ENCODE data around the gene ARIH1.

GRCh38 chr15:72468103-72468502, 6.0 kb upstream of the ARIH1 start:
- TF ChIP-seq CTCF (IDR thresholded peaks at IDR 0.05), result no peak
- TF ChIP-seq GABPA (IDR thresholded peaks at IDR 0.05; ENCODE audit: low read depth), result no peak
- no peak for TF ChIP-seq MXI1 (IDR thresholded peaks at IDR 0.05; ENCODE audit: low read depth, low read length)
- no peak for TF ChIP-seq REST (IDR thresholded peaks at IDR 0.05; ENCODE audit: low read depth, low read length)
- TF ChIP-seq ZBTB33 (IDR thresholded peaks at IDR 0.05; ENCODE audit: borderline replicate concordance, low read depth), result no peak
- TF ChIP-seq YY1 (IDR thresholded peaks at IDR 0.05; ENCODE audit: low read depth), result no peak
- TF ChIP-seq MAX (IDR thresholded peaks at IDR 0.05; ENCODE audit: low read depth), result no peak
- TF ChIP-seq EP300 (IDR thresholded peaks at IDR 0.05; ENCODE audit: borderline replicate concordance in 1 of 2, low read depth in 1 of 2, low read length in 1 of 2), result no peak
- no peak for TF ChIP-seq USF2 (IDR thresholded peaks at IDR 0.05; ENCODE audit: borderline replicate concordance, low read depth, low read length)
- no peak for TF ChIP-seq POLR2AphosphoS5 (IDR thresholded peaks at IDR 0.05; ENCODE audit: low read depth, low read length)
- no peak for TF ChIP-seq IRF3 (IDR thresholded peaks at IDR 0.05; ENCODE audit: low read depth, low read length)
- TF ChIP-seq SMC3 (IDR thresholded peaks at IDR 0.05; ENCODE audit: low read depth, low read length), result no peak

Measured in SK-N-SH (cell line).